Parathyroid adenoma (tissue), 2 donors: ENCODE measurements around the gene EPHA4.

ENCODE experiments used
- H2AFZ ChIP-seq: fragments of 300-600 bp; sonication (generic); one replicate; pipeline ENCODE4 v1.7.0; 2017; ENCODE audit warnings: antibody characterized with exemption, mild to moderate bottlenecking
- H3K27ac ChIP-seq: fragments of 300-600 bp; sonication (generic); one replicate; pipeline ENCODE4 v1.7.0; 2017
- H3K27me3 ChIP-seq: fragments of 300-600 bp; sonication (generic); one replicate; pipeline ENCODE4 v1.7.0; 2017; ENCODE audit warnings: low read length; ENCODE audit not compliant: control insufficient read depth, insufficient read depth
- H3K36me3 ChIP-seq: fragments of 300-600 bp; sonication (generic); one replicate; pipeline ENCODE4 v1.7.0; 2017; ENCODE audit warnings: low read length; ENCODE audit not compliant: control insufficient read depth, insufficient read depth
- H3K4me1 ChIP-seq: fragments of 300-600 bp; sonication (generic); one replicate; pipeline ENCODE4 v1.7.0; 2017; ENCODE audit warnings: control low read depth
- H3K4me2 ChIP-seq: fragments of 300-600 bp; sonication (generic); one replicate; pipeline ENCODE4 v1.7.0; 2017; ENCODE audit warnings: low read length
- H3K4me3 ChIP-seq: fragments of 300-600 bp; sonication (generic); one replicate; pipeline ENCODE4 v1.7.0; 2017; ENCODE audit warnings: low read depth, low read length
- H3K79me2 ChIP-seq: fragments of 300-600 bp; sonication (generic); one replicate; pipeline ENCODE4 v1.7.0; 2017; ENCODE audit warnings: control low read depth
- H3K9ac ChIP-seq: fragments of 300-600 bp; sonication (generic); one replicate; pipeline ENCODE4 v1.7.0; 2017; ENCODE audit warnings: mild to moderate bottlenecking
- H3K9me3 ChIP-seq: fragments of 300-600 bp; sonication (generic); one replicate; pipeline ENCODE4 v1.7.0; 2017; ENCODE audit warnings: low read length; ENCODE audit not compliant: control insufficient read depth
- TF ChIP-seq, protein P1 (sequence below): fragments of 300-600 bp; sonication (generic); IDR thresholded peaks from one replicate; pipeline ENCODE4 v1.7.0; 2017; ENCODE audit warnings: antibody characterized with exemption, mild to moderate bottlenecking
- donor health status: primary hyperparathyroidism.

EPHA4 gene

DNA sequence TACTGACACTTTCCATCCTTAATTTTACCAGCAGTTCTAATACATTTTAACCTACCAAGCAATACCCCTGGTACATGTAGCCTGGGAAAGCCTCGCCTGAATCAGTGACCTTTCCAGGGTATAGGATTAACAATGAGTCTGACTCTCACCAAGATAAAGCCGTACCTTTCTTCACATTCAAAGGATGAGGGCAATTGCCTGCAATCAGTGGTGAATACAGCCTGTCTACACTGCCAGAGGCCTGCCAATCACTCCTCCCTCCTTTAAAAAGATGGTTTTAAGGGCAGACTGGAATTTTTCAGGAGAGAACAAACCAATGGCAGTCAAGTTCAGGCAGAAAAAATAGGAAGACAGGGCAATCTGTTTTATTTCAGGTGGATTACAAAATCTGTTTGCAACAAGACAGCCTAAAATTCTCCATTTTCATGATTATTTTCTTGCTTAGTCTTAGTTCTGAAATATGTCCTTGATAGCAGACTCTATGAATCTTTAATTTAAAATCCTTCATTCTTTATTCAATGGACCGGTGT is 4.8 kb downstream of the EPHA4 start:
- Histone ChIP-seq H3K79me2 (no peaks in the 10 kb centered on the region), H3K4me3 (no peak overlapping the region), H3K4me1 (no peaks in the 10 kb centered on the region), H3K27me3 (no peaks in the 10 kb centered on the region), H2AFZ (no peak overlapping the region), H3K36me3 (no peaks in the 10 kb centered on the region), H3K4me2 (no peak overlapping the region), H3K9ac (no peak overlapping the region), H3K27ac (no peak overlapping the region), H3K9me3 (no peaks in the 10 kb centered on the region)
- TF ChIP-seq, protein P1, sequence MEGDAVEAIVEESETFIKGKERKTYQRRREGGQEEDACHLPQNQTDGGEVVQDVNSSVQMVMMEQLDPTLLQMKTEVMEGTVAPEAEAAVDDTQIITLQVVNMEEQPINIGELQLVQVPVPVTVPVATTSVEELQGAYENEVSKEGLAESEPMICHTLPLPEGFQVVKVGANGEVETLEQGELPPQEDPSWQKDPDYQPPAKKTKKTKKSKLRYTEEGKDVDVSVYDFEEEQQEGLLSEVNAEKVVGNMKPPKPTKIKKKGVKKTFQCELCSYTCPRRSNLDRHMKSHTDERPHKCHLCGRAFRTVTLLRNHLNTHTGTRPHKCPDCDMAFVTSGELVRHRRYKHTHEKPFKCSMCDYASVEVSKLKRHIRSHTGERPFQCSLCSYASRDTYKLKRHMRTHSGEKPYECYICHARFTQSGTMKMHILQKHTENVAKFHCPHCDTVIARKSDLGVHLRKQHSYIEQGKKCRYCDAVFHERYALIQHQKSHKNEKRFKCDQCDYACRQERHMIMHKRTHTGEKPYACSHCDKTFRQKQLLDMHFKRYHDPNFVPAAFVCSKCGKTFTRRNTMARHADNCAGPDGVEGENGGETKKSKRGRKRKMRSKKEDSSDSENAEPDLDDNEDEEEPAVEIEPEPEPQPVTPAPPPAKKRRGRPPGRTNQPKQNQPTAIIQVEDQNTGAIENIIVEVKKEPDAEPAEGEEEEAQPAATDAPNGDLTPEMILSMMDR, result no peak

GRCh38 chr2:221563270-221563985 is 8.7 kb downstream of the EPHA4 start:
- no peak overlapping the region for H3K9ac ChIP-seq
- no peaks in the 10 kb centered on the region for H3K9me3 ChIP-seq
- H3K4me3 ChIP-seq, result no peak overlapping the region
- TF ChIP-seq, protein P1, result no peak
- no peaks in the 10 kb centered on the region for H3K79me2 ChIP-seq
- H3K4me1 ChIP-seq, result no peaks in the 10 kb centered on the region
- no peak overlapping the region for H3K4me2 ChIP-seq
- H3K27me3 ChIP-seq, result no peaks in the 10 kb centered on the region
- no peak overlapping the region for H2AFZ ChIP-seq
- no peak overlapping the region for H3K27ac ChIP-seq
- H3K36me3 ChIP-seq, result no peaks in the 10 kb centered on the region

- H3K4me1 ChIP-seq, result no peaks in the 10 kb centered on the region
- no peak overlapping the region for H3K27ac ChIP-seq
- H3K36me3 ChIP-seq, result no peaks in the 10 kb centered on the region
- H3K79me2 ChIP-seq, result no peaks in the 10 kb centered on the region
- H3K4me3 ChIP-seq, result no peak overlapping the region
- H3K9ac ChIP-seq, result no peak overlapping the region
- no peaks in the 10 kb centered on the region for H3K9me3 ChIP-seq
- H2AFZ ChIP-seq, result no peak overlapping the region
- TF ChIP-seq, protein P1, result no peak
- no peaks in the 10 kb centered on the region for H3K27me3 ChIP-seq
- no peak overlapping the region for H3K4me2 ChIP-seq
Observed at GRCh38 chr2:221562226-221562625, 9.9 kb downstream of the EPHA4 start.

DNA sequence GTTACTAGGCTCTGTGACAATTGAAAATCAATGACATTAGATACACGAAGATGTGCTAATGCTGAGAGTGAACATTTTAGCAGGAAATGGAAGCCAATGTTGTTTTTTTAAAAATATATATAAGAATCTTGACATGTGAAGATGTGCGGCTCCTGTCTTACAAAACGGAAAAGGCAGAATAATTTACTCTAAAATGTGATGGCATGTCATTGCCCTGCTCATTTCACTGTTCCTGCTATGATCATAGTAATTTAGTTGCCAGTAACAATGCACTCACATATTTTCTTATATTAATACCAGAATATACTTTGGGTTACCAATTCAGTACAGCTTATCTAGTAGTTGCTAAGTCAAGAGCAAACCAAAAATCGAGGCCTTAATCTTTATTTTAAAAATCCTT is 10.3 kb downstream of the EPHA4 start:
- H3K36me3 ChIP-seq, result no peaks in the 10 kb centered on the region
- no peak overlapping the region for H3K4me2 ChIP-seq
- TF ChIP-seq, protein P1, result no peak
- H3K9me3 ChIP-seq, result no peaks in the 10 kb centered on the region
- no peaks in the 10 kb centered on the region for H3K79me2 ChIP-seq
- no peak overlapping the region for H3K27ac ChIP-seq
- no peak overlapping the region for H2AFZ ChIP-seq
- no peak overlapping the region for H3K9ac ChIP-seq
- no peak overlapping the region for H3K4me3 ChIP-seq
- no peaks in the 10 kb centered on the region for H3K27me3 ChIP-seq
- H3K4me1 ChIP-seq, result no peaks in the 10 kb centered on the region

DNA sequence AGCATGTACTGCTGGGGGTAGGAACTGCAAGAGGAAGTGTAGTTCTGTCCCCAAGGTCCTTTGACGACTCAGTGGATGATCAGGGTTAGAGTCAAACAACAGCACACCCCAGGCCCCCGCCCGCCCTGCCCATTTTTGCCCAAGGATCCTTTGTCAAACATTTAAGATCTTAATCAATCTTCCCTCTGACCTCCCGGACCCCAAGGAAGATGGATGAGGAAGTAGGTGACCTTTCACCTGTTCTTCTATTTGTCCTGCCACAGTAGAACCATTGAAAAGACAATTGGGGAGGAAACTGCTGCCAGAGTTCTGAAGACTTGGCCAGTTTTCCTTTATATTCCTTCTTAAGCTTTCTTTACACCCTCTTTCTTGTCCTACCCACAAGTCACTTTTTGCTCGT is 12.1 kb downstream of the EPHA4 start:
- Histone ChIP-seq H3K9me3 (no peaks in the 10 kb centered on the region), H3K9ac (no peak overlapping the region), H3K4me3 (no peak overlapping the region), H3K36me3 (no peaks in the 10 kb centered on the region), H3K4me2 (no peak overlapping the region), H2AFZ (no peak overlapping the region), H3K27me3 (no peaks in the 10 kb centered on the region), H3K27ac (no peak overlapping the region), H3K4me1 (no peaks in the 10 kb centered on the region), H3K79me2 (no peaks in the 10 kb centered on the region)
- TF ChIP-seq, protein P1, result no peak
